Renal pelvis (tissue), 4 donors: ENCODE measurements around the gene MCUB. TPM values are rescaled to one million over a fixed set of nuclear protein-coding genes. Genes with fewer than 3 reads are reported as not detected.

Experiments used
- DNase-seq: peaks from one replicate; pipeline ENCODE4 v3.0.0-alpha.2; 2013
- polyA plus RNA-seq, 3 donors: library from polyadenylated mRNA; unstranded; fragments of 120-200 nt; gene quantifications; one replicate each; pipeline ENCODE4 v1.2.1, GENCODE V29; 2013; ENCODE audit not compliant: insufficient read length in 3 of 3

MCUB gene
- polyA plus RNA-seq, 3 donors: 8.7 to 9.3 (median 9.0) TPM

DNA sequence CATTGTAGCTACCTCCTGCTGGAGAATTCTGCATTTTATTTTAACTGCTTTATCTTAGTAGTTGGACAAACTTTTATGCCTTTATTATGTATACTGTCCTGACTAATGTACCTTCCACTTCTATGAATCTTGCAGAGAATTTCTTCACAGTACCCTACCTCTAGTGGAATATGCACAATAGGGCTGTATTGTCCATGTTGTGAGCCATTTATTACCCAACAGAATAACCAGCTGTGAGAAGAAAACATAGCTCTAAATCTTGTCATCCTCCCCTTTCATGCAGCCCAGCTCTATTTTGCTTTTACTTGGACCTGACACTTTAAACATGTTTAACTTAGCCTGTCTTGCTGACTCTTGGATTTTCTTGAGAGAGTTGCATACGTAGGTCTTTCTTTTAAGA is 56.2 kb downstream of the MCUB start:
- peak; percentile 27 for DNase-seq

DNA sequence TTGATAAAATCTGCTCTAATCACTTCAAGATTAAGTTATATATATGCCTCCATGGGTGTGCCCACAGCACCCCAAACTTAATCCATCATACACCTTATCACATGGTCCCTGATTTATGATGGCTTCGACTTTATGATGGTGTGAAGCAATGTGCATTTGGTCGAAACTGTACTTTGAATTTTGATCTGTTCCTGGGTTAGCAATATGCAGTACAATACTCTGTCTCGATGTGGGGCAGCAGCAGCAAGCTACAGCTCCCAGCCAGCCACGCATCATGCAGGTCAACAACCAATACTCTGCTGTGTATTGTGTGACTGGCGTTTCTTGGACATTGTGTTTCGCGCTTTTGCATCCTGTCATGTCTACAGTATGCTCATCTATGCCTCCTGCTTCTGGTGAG is 62.6 kb downstream of the MCUB start:
- DNase-seq: no peak

DNA sequence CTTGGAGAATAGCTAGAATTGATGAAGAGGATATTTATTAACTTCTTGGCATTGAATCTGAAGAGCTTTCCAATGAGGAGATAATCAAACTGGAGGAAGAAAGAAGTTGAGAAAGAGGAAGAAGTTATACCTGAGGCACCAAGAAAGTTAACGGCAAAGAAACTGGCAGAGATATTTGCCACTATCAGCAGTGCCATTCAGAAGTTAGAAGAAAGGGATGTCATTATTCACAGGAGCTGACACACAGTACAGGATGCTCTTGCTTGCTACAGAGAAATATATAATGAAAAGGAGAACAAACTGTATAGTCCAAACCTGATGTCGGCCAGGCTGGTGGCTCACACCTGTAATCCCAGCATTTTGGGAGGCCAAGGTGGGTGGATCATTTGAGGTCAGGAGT is 64.5 kb downstream of the MCUB start:
- no peak for DNase-seq

DNA sequence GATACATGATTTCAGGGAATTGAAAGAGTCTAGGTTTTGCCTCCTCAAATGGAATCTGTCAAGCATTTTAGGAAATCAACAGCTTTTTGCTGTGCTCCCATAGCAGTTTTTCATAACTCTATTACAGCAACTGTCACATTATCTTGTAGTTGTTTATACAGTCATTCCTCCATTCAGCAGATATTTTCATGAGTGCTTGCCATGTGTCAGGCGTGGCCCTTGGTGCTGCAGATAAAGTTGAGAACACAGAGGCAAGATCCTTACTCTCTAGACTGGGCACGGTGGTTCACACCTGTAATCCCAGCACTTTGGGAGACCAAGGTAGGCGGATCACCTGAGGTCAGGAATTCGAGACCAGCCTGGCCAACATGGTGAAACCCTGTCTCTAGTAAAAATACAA is 67.3 kb downstream of the MCUB start:
- DNase-seq: no peak

DNA sequence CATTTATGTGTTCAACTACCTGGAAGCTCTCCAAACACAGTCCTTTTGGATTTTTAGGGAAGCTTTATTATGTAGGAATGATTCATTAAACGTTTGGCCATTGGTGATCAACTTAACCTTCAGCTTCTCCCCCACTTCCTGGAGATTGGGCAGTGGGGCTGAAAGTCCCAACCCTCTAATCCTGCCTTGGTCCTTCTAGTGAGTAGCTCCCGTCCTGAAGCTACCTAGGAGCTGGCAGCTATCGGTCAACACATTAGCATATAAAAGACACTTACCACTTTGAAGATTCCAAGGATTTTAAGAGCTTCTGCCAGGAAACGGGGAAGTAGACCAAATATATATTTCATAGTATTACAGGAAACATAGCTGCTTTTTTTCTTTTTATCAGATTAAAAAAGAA is 69.7 kb downstream of the MCUB start:
- DNase-seq: no peak

DNA sequence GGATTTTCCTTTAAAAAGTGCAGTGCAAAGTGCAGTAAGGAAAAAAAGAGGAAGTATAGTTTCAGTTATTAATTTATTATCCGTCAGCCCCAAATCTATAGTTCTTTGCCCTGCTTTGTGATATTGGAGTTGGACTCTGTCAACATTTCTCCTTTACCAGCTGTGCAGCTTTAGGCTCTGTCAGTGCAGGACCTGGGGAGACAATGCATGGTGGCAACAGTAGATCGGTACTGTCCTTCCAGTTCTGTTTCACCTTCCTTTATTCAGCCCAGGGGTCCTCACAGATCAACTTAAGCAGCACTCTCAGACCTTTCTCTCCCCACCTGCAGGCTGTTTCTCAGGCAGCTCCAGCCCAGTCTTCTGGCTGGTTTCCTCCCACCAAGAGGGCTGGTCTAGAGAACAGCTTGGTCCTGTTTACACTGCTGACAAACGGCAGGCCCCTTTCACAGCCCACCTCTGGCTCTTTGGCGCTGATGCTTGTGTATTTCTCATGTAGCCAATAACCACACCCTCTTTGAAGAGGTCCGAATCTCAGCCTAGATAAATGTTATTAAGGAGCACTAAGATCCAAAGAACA is 71.6 kb downstream of the MCUB start:
- peak; percentile 19 for DNase-seq

DNA sequence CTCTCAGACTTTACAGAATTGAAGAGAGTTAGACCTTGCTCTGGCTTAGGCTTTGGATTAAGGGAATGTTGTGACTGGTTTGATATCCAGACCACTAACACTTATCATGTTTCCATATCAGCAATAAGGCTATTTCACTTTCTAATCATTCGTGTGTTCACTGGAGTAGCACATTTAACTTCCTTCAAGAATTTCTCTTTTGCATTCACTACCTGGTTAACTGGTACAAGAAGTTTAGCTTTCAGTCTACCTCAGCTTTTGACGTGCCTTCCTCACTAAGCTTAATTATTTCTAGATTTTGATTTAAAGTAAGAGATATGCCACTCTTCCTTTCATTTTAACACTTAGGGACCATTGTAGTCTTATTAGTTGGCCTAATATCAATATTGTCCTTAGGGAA is 80.6 kb downstream of the MCUB start:
- no peak for DNase-seq

DNA sequence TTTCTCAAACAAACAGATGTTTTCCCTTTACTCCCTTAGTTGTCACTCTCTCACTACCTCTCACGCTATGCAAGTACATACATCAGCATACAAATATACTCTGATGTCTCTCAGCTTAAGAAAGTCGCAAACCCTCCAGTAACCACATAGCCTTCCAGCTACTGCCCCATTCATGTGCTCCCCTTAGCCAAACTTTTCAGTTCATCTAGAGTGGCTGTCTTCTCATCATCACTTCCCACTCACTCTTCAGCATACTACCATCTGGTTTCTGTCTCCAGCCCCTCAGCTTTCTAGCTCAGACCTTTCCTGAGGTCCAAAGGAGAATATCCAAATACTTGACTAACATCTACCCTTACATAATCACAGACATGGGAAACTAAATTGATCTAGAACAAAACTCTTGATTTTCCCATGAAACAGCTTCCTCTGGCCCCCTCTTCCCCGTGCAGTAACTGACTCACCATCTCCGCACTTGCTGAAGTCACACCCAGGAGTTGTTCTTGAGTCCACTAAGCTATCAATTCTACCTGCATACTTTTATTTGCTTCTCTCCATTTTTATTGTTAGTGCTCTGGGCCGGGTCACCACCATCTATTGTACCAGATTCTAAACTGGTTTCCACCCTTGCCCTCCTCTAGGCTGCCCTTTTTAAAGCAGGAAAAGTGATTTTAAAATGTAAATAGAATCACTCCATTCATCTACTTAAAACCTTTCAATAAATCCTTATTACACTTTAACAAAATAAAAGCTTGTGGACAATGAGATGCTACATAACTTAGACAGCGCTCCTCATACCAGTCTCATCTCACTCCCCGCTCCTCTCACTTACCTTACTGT is 86.0 kb downstream of the MCUB start:
- no peak for DNase-seq

DNA sequence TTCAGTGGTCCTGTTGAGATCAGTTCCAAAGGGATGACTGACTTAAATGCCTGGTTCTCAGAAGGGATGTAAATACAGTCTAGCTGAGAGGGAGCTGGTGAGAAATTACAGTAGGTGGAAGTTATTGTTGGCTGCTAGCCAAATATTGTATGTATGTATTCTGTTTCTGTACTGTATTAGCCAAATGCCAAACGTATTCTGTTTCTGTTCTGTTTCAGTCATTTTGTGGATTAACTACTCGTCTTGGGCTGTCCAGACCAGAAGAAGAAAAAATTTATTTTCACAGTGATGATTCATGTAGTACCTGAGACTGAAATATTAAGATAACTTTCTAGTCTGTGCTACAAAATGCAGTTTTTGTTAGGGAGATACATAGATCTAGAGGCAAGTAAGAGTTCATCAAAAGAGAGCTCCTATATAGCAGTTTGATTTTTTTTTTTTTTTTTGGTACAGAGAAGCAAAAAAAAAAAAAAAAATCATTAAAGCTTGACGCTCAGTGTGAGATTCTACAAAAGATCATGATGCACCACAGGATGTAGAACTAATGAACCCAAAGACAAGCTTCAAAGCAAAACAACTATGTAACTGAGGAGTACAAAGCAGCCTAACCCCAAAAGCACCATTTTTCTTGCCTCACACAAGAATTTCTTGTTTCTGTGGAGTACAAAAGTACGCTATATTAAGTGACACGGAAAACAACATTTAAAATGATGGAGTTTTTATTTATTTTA is 88.4 kb downstream of the MCUB start:
- DNase-seq: no peak

DNA sequence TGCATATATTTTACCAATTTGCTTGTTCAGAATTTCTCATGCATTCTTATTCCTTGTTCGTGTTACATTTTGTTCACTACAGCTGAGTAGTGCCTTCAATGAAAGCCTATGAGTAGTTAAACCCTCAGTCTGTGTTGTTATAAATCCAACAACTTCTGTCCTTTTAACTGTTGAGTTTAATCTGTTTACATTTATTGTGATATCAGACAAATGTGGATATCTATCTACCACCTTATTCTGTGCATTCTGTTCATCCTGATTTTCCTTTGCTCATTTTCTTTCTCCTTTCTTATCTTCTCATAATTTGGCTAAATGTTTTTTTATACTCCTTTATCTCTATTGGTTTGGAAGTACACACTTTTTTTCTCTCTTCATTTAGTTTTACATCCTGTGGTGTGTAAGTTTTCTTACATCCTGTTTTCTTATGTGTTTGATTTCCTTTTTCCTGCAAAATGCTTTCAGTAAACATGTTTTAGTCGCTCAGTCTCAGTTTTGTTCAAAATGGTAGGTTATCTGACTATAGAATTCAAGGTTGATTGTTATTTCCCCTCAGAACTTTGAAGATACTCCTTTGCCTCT is 89.0 kb downstream of the MCUB start:
- no peak for DNase-seq

DNA sequence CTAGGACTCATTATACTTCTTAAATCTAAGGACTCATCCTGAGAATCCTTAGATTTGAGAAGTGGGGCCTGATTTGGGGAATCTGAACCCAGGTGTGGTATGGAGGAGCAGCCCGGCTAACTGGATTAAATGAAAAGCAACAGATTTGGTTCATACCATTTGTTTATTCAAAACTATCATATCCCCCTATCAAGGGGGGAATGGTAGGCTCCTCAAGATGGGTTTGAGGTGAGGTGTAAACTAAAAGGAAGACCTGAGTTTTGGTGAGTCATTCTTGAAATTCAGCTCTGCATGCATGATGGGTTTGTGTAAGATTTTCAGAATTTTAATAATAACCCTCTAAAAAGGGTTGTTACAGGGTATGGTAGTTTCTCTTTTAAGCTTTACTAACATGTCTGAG is 89.8 kb downstream of the MCUB start:
- no peak for DNase-seq

DNA sequence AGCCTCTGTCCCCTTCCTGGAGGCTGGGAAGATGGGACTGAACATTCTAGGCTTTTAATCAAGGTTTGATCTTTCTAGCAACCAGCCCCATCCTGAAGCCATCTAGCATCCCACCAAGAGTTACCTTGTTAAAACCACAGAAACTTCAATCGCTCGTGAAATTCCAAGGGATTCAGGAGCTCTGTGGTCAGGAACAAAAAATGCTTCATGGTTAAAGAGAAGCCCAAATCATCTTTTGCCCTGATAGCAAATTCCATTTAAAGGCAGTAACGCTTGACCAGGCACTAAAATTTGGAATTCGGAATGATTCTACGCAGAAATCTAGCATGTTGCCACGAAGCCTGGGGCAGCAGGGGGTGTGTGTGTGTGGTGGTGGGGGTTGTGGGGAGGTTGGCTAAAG is 95.3 kb downstream of the MCUB start:
- no peak for DNase-seq

DNA sequence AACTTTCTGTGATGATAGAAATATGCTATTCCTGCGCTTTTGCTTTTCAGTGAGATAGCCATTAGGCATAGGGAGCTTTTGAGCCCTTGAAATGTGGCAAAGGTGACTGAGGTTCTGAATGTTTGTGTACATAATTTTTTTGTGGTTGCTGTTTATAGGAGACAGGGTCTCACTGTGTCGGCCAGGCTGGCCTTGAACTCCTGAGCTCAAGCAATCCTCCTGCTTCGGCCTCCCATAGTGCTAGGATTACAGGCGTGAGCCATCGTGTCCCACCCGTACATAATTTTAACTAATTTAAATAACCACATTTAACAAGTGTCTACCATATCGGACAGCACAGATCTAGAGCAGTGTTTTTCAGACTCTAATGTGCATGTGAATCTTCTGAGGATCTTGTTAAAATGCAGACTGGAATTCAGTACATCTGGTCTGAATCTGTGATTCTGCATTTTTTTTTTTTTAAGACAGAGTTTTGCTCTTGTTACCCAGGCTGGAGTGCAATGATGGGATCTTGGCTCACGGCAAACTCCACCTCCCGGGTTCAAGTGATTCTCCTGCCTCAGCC is 97.9 kb downstream of the MCUB start:
- DNase-seq: no peak

DNA sequence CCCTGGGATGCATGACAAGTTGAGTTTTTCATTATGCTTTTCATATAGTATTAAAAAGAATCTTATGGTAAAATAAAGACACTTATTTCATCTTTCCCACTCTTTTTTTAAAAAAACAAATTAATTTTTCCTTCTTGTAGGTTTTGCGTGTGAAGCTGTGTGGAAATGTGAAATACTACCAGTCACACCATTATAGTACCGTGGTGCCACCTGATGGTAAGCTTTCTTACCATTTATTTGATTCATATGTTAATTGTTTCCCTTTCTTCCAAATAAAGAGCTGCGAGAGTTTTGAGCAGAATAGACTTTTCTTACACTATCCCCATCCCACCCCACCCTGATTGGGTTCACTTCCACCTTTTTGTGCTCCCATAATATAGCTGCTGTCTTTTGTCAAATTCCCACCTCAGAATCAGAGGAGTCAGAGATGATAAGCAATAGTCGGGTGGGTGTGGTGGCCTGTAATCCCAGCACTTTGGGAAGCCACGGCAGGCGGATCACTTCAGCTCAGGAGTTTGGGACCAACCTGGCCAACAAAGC is 98.9 kb downstream of the MCUB start:
- peak; percentile 1 for DNase-seq

DNA sequence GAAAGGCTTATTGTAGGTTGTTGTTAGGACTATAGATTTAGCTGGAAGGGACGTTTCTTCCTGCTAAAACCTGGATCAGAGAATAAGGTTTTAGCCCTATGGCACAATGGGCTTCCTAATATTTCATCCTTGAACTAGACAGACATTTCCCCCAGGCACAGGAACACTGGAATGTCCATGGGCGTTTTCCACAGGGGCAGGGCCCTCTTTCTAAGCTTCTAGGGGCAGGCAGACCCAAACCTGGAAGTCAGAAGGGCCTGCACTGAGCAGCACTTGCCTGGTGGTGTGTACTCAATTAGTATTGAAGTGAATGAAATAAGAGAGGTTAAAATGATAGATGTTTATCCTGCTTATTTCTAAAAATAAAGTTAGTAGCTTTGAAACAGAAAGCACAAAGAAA is 102.1 kb downstream of the MCUB start:
- no peak for DNase-seq

DNA sequence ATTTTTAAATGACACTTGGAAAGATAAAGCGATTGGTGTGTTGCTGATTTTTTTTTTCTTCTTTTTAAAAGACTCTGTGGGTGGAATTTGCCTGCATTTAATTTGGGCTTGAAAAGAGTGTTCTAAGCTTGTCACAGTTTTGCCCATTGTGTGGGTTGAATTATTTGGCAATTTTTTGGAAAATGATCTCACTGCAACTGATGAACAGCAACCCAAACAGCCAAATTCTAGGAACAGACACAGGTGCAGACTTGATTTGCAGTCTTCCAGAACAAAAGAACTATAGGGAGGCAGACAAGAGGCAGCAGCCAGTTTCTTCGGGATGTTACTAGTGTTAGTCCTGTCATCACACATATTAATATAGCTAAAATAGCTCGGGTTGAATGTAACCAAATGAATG is 102.7 kb downstream of the MCUB start:
- no peak for DNase-seq

DNA sequence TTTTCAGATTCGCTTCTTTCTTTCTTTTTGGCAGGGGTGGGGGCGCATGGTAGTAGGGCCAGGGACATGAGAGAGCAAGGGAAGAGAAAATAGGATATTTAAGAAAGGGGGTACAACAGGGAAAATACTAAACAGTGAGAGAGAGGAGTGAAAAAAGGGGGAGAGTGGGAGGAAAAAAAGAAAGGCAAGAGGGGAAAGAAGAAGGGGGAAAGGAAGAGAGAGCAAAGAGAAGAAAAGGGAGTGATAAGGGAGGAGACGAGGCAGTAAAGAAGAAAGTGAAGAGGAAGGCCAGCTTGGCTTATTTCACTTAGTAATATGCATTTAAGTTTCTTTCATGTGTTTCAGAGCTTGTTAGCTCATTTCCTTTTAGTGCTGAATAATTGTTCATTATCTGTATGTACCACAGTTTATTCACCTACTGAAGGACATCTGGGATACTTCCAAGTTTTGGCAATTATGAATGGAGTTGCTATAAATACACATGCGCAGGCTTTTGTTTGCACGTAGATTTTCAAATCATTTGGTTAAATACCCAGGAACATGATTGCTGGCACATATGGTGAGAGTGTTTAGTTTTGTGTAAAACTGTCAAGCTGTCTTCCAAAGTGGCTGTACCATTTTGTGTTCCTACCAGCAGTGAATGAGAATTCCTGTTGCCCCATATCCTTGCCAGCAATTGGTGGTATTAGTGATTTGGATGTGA is 105.9 kb downstream of the MCUB start:
- DNase-seq: no peak

DNA sequence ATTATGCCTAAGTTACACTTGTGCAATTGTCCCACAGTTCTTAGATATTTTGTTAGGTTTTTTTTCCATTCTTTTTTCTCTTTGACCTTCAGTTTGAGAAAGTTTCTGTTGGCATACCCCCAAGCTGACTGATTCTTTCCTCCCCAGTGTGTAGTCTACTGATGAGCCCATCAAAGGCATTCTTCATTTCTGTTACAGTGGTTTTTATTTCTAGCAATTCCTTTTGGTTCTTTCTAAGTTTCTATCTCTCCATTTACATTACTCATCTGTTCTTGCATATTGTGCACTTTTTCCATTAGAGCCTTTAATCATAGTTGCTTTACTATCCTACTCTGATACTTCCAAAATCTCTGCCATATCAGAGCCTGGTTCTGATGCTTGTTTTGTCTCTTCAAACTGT is 111.3 kb downstream of the MCUB start:
- no peak for DNase-seq

DNA sequence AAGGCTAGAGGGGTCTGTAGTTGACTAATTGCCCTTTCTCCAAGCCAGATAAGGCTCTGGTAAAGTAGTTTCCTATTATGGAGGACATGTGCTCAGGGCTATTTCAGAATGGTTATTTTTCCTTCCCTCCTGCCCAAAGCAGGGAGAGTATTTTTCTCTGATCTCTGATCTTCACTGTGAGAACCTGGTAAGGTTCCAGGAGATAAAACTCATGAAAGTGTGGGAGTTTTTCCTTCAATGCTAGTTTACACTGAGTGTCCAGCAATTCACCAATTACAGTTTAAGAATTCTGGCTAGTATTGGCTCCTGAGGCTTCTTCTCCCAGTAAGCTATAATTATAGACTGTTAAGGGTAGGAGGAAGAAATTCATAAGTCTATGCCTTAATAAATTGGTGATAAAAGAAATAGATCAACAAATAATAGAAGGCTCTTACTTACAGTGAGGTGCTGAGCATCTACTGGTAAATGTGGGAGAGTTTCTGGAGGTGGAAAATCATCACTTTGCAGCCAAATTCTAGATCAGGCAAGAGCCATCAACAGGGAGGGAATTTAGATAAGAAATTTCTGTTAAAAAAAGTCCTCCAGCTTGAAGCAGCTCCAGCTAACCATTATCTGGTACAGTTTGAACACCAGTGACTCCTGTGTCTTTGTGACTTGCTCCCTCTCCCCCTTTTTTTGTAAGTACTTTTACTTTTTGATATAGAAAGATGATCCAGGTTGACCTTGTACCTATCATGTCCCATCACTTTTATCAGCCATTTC is 112.3 kb downstream of the MCUB start:
- no peak for DNase-seq

DNA sequence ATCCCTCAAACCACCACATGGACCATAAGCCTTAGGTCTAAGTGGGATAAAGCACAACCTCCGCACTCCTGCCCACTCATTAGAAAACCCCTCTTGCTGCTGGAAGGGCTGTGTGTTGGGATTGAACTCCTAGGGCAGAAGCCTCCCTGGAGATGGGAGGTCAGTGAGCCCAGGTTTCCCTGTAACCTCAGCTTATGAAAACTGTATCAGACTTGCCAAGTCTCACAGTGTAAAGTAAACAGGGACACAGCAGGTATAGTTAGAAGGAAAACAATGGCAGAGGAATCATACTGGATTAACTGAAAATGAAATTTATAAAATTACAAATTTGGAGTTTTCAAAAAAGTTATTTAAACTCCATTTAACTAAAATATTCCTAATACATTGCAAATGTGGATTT is 113.3 kb downstream of the MCUB start:
- DNase-seq: no peak

DNA sequence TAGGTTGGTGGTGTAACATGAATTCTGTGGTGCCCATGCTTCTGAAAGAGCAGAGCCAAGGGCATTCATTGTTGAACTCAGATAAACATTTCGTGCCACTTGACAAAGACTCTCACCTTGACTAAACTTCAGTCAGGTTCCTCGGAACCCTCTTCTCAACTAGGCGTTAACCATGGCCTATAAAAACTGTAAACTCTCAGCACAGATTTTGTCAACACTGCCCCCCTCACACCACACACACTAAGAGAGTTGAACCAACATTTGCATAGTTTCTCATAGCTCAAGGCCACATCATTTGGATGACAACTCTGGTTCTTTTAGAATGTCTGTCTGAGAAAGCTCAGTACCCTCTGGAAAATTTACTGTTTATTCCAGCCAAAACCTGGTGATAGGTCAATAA is 115.1 kb downstream of the MCUB start:
- no peak for DNase-seq
